GM12872 (cell line): ENCODE results near the gene ZNF266.

ENCODE experiments used
- TF ChIP-seq, protein P1 (sequence below): IDR thresholded peaks from 3 replicates; pipeline ENCODE4 v1.5.1; 2011; ENCODE audit warnings: low read depth, mild to moderate bottlenecking, low read length, moderate library complexity; ENCODE audit not compliant: insufficient read depth

Gene ZNF266

DNA sequence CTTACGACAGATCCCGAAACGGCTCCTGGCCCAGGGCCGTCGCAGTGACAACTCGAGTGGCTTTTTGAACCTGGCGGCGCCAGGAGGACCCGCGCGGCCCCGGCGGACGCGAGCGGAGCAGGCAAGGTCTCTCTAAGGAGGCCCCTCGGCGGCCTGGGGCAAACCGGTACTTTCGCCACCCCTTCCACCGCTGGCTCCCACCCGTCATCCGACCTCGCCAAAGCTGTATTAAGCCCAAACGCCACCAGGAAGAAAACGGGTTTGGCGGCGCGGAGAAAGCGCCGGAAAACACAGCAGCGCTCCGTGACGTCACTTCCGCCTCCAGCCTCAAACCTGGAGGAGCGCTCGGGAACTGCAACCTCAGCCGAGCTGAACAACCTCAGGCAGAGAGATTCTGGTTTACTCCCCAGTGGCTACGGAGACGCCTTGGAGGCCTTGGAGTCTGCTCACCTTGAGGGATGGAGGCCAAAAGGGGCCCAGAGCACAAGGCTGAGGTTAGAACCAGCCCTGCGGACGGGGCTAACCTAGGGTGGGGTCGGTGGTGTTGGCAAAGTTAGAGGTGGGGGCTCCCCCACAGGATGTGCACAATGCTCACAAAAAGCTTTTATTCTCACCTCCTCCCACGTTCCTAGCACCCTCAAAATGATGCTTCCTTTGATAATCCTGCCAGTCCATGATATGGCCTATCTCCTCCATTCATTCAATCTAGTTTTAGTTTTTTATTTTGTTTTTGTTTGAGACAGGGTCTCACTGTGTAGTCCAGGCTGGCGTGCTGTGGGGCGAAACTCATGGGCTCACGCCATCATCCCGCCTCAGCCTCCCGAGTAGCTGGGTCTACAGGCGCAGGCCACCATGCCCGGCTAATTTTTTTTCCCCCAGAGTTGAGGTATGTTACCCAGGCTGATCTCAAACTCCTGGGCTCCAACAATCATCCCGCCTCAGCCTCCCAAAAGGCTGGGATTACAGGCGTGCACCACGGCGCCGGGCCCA, at the start of gene ZNF266:
ZNF266 (minus strand) TSS at position 295 of the 990 bp plus-strand sequence. CDS start 15,484 bp downstream, outside the sequence.
- TF ChIP-seq, protein P1, sequence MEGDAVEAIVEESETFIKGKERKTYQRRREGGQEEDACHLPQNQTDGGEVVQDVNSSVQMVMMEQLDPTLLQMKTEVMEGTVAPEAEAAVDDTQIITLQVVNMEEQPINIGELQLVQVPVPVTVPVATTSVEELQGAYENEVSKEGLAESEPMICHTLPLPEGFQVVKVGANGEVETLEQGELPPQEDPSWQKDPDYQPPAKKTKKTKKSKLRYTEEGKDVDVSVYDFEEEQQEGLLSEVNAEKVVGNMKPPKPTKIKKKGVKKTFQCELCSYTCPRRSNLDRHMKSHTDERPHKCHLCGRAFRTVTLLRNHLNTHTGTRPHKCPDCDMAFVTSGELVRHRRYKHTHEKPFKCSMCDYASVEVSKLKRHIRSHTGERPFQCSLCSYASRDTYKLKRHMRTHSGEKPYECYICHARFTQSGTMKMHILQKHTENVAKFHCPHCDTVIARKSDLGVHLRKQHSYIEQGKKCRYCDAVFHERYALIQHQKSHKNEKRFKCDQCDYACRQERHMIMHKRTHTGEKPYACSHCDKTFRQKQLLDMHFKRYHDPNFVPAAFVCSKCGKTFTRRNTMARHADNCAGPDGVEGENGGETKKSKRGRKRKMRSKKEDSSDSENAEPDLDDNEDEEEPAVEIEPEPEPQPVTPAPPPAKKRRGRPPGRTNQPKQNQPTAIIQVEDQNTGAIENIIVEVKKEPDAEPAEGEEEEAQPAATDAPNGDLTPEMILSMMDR: peak; percentile 63

DNA sequence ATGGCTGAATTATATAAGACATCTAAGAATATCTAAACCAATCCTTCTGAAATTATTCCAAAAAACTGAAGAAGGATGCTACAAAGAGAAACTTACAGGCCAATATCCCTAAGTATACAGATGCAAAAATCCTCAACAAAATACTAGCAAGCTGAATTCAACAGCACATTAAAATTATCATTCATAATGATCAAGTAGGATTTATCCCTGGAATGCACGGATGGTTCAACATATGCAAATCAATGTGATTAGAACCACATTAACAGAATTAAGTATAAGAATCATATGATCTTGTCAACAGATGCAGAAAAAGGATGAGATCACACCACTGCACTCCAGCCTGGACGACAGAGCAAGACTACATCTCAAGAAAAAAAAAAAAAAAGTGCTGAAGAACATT, 49.8 kb upstream of the ZNF266 start:
- TF ChIP-seq, protein P1: no peak

DNA sequence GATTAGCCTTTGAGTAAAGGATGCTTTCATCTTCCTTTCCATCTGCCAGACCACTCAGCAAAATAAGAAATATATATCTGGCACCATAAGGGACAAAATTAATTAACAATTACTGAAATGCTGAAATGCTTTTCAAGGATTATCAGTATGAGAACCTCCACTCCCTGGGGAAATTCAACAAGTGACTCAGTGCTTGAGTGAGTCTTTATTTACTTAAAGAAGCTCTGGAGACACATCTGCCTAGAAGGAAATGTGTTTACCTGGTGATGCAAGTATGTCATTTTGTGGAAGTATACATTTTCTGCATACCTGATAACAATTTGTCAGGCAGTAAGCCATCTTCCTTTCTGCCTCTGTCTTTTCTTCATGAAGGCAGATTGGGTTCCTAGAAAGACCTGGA, 39.6 kb upstream of the ZNF266 start:
- TF ChIP-seq, protein P1: no peak

DNA sequence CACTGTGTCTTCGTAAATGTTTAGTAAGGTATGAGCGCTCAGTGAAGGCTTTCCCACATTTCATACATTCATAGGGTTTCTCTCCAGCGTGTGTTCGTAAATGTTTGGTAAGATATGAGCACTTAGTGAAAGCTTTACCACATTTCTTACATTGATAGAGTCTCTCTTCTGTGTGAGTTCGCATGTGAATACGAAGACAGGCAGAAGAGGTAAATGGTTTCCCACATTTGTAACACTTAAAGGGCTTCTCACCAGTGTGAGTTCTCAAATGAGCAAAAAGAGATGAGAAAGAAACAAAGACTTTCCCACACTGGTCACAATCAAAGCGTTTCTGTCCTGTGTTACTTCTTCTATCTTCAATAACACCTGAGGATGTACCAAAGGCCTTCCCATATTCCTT, 31.8 kb upstream of the ZNF266 start:
- TF ChIP-seq, protein P1: no peak

DNA sequence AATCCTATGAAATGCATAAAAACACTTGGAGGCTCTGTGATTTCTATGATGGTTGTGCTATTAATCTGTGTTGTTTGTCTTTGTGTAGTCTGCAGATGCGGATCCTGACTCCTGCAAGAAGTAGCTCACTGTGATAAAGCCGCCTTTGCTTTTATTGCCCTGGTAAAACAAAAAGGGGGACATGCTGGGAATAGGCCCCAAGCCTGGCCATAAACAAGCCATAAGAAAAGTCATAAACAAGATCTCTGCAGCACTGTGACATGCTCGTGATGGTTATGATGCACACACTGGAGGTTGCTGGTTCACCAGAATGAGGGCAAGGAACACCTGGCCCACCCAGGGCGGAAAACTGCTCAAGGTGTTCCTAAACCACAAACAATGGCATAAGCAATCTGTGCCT, 26.6 kb upstream of the ZNF266 start:
- TF ChIP-seq, protein P1: no peak

DNA sequence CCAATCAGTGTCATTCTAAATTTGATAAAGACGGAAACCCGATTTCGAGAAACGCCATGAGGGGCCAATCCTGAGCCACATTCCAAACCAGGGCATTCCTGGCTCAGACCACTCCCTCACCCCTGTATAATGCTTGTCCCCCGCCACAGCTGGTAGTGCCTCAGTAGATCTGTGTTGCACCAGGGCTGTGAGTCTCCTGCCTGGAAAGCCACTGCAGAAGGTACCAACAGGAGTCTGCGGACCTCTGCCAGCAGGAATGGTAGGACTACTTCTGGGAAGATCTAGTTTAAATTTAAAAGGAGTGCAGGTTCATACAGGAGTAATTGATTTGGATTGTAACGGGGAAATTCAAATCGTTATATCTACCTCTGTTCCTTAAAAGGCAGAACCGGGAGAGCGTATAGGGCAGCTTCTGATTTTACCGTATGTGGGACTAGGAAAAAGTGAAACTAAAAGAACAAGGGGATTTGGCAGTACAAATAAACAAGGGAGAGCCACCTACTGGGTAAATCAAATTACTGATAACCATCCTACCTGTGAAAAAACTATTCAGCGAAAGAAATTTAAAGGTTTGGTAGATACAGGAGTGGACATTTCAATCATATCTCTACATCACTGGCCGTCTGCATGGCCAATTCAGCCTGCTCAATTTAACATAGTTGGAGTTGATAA, 20.8 kb upstream of the ZNF266 start:
- TF ChIP-seq, protein P1: no peak

DNA sequence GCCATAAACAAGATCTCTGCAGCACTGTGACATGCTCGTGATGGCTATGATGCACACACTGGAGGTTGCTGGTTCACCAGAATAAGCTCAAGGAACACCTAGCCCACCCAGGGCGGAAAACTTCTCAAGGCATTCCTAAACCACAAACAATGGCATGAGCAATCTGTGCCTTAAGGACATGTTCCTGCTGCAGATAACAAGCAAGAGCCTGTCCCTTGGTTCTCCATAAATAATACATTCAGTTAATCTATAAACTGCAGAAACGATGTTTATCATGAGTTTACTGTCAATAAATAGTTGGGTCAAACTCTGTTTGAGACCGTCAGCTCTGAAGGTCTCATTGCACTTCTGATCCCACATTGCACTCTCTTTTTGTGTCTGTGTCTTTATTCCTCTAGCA, 18.6 kb upstream of the ZNF266 start:
- TF ChIP-seq, protein P1: no peak
